VCaP (cell line): ENCODE measurements around the gene AP1S3.
A peak's percentile ranks its signal among the peaks of the same experiment; 100 is the strongest.
"Not testable (repeated sequence)": the region's sequence is repeated elsewhere in the genome, so short reads cannot be mapped to it uniquely, and the experiment has no call there.

ENCODE experiments used
- H3K27ac ChIP-seq: fragments of 450-650 bp; 2 replicates; pipeline ENCODE4 v1.5.1; 2017
- CTCF ChIP-seq: fragments of 450-650 bp; conservative IDR thresholded peaks from 2 replicates; pipeline ENCODE4 v1.5.1; 2017; ENCODE audit warnings: mild to moderate bottlenecking, moderate library complexity

AP1S3 gene

GRCh38 chr2:223771475-223771874 lies 65.9 kb downstream of the AP1S3 start:
- peak overlapping the region; percentile 77 for H3K27ac ChIP-seq
- no peak for TF ChIP-seq CTCF

- no peak for TF ChIP-seq CTCF
- H3K27ac ChIP-seq, result no peak overlapping the region
Measured at GRCh38 chr2:223768179-223768578, 69.2 kb downstream of the AP1S3 start.

GRCh38 chr2:223767341-223767740 lies 70.0 kb downstream of the AP1S3 start:
- no peak for TF ChIP-seq CTCF
- H3K27ac ChIP-seq, result no peak overlapping the region

GRCh38 chr2:223765221-223765785 lies 72.1 kb downstream of the AP1S3 start:
- no peak overlapping the region for H3K27ac ChIP-seq
- TF ChIP-seq CTCF, result no peak

GRCh38 chr2:223764796-223765195 lies 72.6 kb downstream of the AP1S3 start:
- no peak overlapping the region for H3K27ac ChIP-seq
- TF ChIP-seq CTCF, result no peak

GRCh38 chr2:223762853-223763252 lies 74.5 kb downstream of the AP1S3 start:
- no peak for TF ChIP-seq CTCF
- no peak overlapping the region for H3K27ac ChIP-seq

- not testable (repeated sequence) for H3K27ac ChIP-seq
Measured at GRCh38 chr2:223761746-223762145, 75.6 kb downstream of the AP1S3 start.

- no peak for TF ChIP-seq CTCF
- no peak overlapping the region for H3K27ac ChIP-seq
Measured at GRCh38 chr2:223760838-223761502, 76.4 kb downstream of the AP1S3 start.
